ENCODE data around the gene IL1RAPL2. TPM values are rescaled to one million over a fixed set of nuclear protein-coding genes. Genes with fewer than 3 reads are reported as not detected.

Gene IL1RAPL2
- total and polyA plus RNA-seq, 10 of the 15 experiments (the other 5 are each of a cell fraction or from before 2014, with no cell fraction given): 0.19 TPM; not detected in 9

DNA sequence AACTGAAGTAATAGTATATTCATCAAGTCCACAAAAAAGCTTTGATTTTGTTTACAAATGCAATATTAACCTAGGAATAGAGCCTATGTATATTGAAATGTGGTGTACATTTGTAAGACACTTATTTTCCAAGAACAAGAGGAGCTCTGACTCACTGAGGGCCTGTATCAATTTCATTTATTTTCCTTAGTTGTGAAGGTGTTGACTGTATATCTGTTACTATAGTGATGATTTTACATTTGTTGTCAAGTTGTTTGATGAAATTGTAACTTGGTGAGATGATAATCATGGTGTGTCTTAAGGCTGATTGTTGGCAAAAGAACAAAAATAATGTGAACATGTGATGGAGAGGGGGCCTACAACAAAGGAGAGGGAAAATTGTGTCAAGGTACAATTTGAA is 929.4 kb downstream of the IL1RAPL2 start:
- Histone ChIP-seq H3K9me3 (replicated peaks; ENCODE audit: control insufficient read depth, insufficient read depth, low read length) (no peaks in the 10 kb centered on the region), H3K27ac (ENCODE audit: control insufficient read depth, insufficient read depth) (no peak overlapping the region), H3K4me2 (ENCODE audit: control insufficient read depth, insufficient read depth) (no peak overlapping the region), H3K4me1 (ENCODE audit: control insufficient read depth, insufficient read depth, low read length) (no peaks in the 10 kb centered on the region), H3K9ac (ENCODE audit: control insufficient read depth, insufficient read depth, low read length) (no peak overlapping the region), H3K79me2 (ENCODE audit: control insufficient read depth, insufficient read depth, low read length) (no peaks in the 10 kb centered on the region), H3K27me3 (replicated peaks in 1 of 2; ENCODE audit: control insufficient read depth in 2 of 2, insufficient read depth in 2 of 2, low read length in 1 of 2) (no peaks in the 10 kb centered on the region), H4K20me1 (ENCODE audit: control insufficient read depth, insufficient read depth) (no peaks in the 10 kb centered on the region), H2AFZ (ENCODE audit: control insufficient read depth, low read depth, low read length) (no peak overlapping the region), H3K4me3 (no peak overlapping the region), H3K36me3 (ENCODE audit: control insufficient read depth in 2 of 2, insufficient read depth in 2 of 2, low read length in 1 of 2) (no peaks in the 10 kb centered on the region)
- no peak for FAIRE-seq
- no peak for DNase-seq (ENCODE audit: low read depth, low spot score)
- SMC1A ChIA-PET (ENCODE audit: uncharacterized antibody, unreplicated experiment): no interaction called here
- CTCF ChIA-PET: no interaction called here
- ATAC-seq: no peak
- no peak for TF ChIP-seq YBX1 (IDR thresholded peaks at IDR 0.05)
- no peak for TF ChIP-seq FOXK2 (IDR thresholded peaks at IDR 0.05)
- TF ChIP-seq RBBP5 (conservative IDR thresholded peaks at IDR 0.05): no peak
- TF ChIP-seq MEF2A (IDR thresholded peaks at IDR 0.05; ENCODE audit: insufficient read depth, low read depth, low read length): no peak
- TF ChIP-seq DPF2 (IDR thresholded peaks at IDR 0.05): no peak
- TF ChIP-seq POLR2AphosphoS2 (IDR thresholded peaks at IDR 0.05; ENCODE audit: low read depth, low read length): no peak
- no peak for TF ChIP-seq LARP7 (IDR thresholded peaks at IDR 0.05)
- no peak for TF ChIP-seq KAT2A (conservative IDR thresholded peaks at IDR 0.05; ENCODE audit: control insufficient read depth, low read depth, low read length)
- TF ChIP-seq YY1 (IDR thresholded peaks at IDR 0.05; ENCODE audit: low read depth, low read length): no peak
- TF ChIP-seq, protein P1, sequence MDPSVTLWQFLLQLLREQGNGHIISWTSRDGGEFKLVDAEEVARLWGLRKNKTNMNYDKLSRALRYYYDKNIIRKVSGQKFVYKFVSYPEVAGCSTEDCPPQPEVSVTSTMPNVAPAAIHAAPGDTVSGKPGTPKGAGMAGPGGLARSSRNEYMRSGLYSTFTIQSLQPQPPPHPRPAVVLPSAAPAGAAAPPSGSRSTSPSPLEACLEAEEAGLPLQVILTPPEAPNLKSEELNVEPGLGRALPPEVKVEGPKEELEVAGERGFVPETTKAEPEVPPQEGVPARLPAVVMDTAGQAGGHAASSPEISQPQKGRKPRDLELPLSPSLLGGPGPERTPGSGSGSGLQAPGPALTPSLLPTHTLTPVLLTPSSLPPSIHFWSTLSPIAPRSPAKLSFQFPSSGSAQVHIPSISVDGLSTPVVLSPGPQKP (IDR thresholded peaks at IDR 0.05; ENCODE audit: low read depth, low read length): no peak
- intact Hi-C loops (cut with micrococcal nuclease; ENCODE audit: unreplicated experiment): no loop called here
- POLR2A ChIA-PET: no interaction called here
- RAD21 ChIA-PET (ENCODE audit: unreplicated experiment): no interaction called here
- BruUV-seq (replicated peaks): no TSS peak
- in situ Hi-C loops (cut with MboI): no loop called here

DNA sequence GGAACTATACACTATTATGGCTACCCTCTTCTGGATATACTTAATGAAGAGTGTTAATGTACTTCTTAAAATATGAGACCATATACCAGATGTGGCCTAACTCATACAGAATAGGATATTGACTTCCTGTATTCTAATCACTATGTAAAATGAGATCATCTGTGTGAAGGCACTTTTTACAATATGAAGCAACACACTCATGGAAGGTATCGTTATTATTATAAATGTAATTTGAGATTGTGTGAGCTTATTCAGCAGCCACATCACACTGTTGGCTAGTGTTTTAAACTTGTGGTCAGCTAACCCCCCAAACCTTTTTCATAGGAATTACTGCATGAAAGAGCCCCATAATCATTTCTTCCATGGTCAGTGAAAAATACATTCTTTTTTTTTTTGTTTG is 936.3 kb downstream of the IL1RAPL2 start:
- no peaks in the 10 kb centered on the region for H4K20me1 ChIP-seq (ENCODE audit: control insufficient read depth, insufficient read depth)
- RAD21 ChIA-PET (ENCODE audit: unreplicated experiment): no interaction called here
- DNase-seq (ENCODE audit: low read depth, low spot score) (no peak), FAIRE-seq (no peak), ATAC-seq (no peak)
- BruUV-seq (replicated peaks): no TSS peak
- CTCF ChIA-PET: no interaction called here
- H3K9me3 ChIP-seq (replicated peaks; ENCODE audit: control insufficient read depth, insufficient read depth, low read length): no peaks in the 10 kb centered on the region
- H3K27ac ChIP-seq (ENCODE audit: control insufficient read depth, insufficient read depth): no peak overlapping the region
- no peaks in the 10 kb centered on the region for H3K4me1 ChIP-seq (ENCODE audit: control insufficient read depth, insufficient read depth, low read length)
- TF ChIP-seq, protein P2, sequence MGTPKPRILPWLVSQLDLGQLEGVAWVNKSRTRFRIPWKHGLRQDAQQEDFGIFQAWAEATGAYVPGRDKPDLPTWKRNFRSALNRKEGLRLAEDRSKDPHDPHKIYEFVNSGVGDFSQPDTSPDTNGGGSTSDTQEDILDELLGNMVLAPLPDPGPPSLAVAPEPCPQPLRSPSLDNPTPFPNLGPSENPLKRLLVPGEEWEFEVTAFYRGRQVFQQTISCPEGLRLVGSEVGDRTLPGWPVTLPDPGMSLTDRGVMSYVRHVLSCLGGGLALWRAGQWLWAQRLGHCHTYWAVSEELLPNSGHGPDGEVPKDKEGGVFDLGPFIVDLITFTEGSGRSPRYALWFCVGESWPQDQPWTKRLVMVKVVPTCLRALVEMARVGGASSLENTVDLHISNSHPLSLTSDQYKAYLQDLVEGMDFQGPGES (IDR thresholded peaks at IDR 0.05): no peak
- TF ChIP-seq, protein P3, sequence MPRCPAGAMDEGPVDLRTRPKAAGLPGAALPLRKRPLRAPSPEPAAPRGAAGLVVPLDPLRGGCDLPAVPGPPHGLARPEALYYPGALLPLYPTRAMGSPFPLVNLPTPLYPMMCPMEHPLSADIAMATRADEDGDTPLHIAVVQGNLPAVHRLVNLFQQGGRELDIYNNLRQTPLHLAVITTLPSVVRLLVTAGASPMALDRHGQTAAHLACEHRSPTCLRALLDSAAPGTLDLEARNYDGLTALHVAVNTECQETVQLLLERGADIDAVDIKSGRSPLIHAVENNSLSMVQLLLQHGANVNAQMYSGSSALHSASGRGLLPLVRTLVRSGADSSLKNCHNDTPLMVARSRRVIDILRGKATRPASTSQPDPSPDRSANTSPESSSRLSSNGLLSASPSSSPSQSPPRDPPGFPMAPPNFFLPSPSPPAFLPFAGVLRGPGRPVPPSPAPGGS (IDR thresholded peaks at IDR 0.05; ENCODE audit: borderline replicate concordance, insufficient read depth, low read depth, low read length, poor library complexity, severe bottlenecking): no peak
- no peak for TF ChIP-seq TCF3 (IDR thresholded peaks at IDR 0.05; ENCODE audit: borderline replicate concordance, insufficient read depth, low read depth, low read length)
- no peaks in the 10 kb centered on the region for H3K27me3 ChIP-seq (replicated peaks in 1 of 2; ENCODE audit: control insufficient read depth in 2 of 2, insufficient read depth in 2 of 2, low read length in 1 of 2)
- no peaks in the 10 kb centered on the region for H3K79me2 ChIP-seq (ENCODE audit: control insufficient read depth, insufficient read depth, low read length)
- no peak overlapping the region for H3K4me2 ChIP-seq (ENCODE audit: control insufficient read depth, insufficient read depth)
- POLR2A ChIA-PET: no interaction called here
- intact Hi-C loops (cut with micrococcal nuclease; ENCODE audit: unreplicated experiment) (no loop called here), in situ Hi-C loops (cut with MboI) (no loop called here)
- H3K36me3 ChIP-seq (ENCODE audit: control insufficient read depth in 2 of 2, insufficient read depth in 2 of 2, low read length in 1 of 2): no peaks in the 10 kb centered on the region
- H2AFZ ChIP-seq (ENCODE audit: control insufficient read depth, low read depth, low read length): no peak overlapping the region
- no peak overlapping the region for H3K4me3 ChIP-seq
- WGBS (ENCODE audit: insufficient coverage, insufficient replicate concordance, low lambda C conversion rate, missing lambda C conversion rate): 64% methylated on average over 1 of the region's 1 CpG
- SMC1A ChIA-PET (ENCODE audit: uncharacterized antibody, unreplicated experiment): no interaction called here
- H3K9ac ChIP-seq (ENCODE audit: control insufficient read depth, insufficient read depth, low read length): no peak overlapping the region
